GM12873 (cell line): ENCODE measurements around the gene CPNE7.

Experiments used
- TF ChIP-seq, protein P1 (sequence below): IDR thresholded peaks from 2 replicates; pipeline ENCODE4 v1.5.1; 2012; ENCODE audit warnings: low read depth, mild to moderate bottlenecking, moderate library complexity, low read length, control low read depth; ENCODE audit not compliant: insufficient read depth; ENCODE audit errors: missing control alignments

Gene CPNE7

DNA sequence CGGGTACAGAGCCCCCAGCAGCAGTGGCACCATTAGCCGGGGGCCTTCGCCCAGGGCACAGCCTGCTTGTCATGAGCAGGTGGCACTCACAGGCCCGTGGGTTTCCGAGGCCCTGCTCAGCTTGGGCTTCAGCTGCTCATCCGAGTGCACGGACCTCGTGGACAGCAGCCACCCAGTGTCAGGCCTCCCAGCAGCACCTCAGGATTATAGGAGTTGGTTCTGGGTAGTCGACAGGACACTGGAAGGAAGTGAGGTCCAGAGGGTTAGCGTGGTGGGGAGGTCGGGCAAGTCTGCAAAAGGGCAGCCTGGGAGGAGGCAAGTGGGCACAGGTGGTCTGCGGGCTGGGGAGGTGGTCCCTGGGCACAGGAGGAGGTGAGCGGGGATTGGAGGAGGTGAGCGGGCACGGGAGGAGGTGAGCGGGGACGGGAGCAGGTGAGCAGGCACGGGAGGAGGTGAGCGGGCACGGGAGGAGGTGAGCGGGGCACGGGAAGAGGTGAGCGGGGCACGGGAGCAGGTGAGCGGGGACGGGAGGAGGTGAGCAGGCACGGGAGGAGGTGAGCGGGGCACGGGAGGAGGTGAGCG is 5.1 kb upstream of the CPNE7 start:
- TF ChIP-seq, protein P1, sequence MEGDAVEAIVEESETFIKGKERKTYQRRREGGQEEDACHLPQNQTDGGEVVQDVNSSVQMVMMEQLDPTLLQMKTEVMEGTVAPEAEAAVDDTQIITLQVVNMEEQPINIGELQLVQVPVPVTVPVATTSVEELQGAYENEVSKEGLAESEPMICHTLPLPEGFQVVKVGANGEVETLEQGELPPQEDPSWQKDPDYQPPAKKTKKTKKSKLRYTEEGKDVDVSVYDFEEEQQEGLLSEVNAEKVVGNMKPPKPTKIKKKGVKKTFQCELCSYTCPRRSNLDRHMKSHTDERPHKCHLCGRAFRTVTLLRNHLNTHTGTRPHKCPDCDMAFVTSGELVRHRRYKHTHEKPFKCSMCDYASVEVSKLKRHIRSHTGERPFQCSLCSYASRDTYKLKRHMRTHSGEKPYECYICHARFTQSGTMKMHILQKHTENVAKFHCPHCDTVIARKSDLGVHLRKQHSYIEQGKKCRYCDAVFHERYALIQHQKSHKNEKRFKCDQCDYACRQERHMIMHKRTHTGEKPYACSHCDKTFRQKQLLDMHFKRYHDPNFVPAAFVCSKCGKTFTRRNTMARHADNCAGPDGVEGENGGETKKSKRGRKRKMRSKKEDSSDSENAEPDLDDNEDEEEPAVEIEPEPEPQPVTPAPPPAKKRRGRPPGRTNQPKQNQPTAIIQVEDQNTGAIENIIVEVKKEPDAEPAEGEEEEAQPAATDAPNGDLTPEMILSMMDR, result no peak

DNA sequence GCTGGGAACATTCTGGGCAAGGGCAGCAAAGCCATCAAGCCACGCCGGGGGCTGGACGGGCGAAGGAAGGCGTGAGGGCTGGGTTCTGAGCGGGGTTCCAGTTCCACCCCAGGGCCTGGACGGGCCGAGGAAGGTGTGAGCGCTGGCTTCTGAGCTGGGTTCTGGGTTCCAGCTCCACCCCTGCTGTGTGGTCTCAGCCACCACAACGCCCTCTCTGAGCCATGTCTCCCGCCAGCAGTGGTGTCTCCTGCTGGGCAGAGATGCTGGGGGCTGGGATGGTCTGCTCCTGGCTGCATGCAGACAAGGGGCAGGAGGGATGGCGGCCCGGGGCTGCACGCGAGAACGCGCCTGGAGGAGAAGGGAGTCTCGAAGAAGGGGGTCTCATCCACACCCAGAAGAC is 3.9 kb upstream of the CPNE7 start:
- TF ChIP-seq, protein P1, result no peak

DNA sequence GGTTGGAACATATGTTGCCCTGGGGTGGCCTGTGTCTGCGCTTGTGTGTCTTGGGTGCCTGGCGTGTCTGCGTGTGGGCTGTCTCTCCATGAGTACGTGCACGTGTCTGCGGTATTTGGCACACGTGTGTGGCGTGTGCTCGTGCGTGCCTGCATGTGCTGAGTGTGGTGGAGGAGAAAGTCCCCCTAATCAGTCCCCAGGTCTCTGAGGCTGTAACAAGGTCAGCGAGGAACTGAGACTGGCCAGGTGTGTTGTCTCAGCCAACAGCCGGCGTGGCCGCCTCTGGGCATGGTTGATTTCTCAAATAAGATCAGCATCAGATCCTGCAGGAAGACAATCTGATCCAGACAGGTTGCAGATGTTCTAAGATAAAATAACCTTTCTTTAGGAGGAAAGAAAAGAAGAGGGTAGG is 3.5 kb upstream of the CPNE7 start:
- TF ChIP-seq, protein P1, result no peak

DNA sequence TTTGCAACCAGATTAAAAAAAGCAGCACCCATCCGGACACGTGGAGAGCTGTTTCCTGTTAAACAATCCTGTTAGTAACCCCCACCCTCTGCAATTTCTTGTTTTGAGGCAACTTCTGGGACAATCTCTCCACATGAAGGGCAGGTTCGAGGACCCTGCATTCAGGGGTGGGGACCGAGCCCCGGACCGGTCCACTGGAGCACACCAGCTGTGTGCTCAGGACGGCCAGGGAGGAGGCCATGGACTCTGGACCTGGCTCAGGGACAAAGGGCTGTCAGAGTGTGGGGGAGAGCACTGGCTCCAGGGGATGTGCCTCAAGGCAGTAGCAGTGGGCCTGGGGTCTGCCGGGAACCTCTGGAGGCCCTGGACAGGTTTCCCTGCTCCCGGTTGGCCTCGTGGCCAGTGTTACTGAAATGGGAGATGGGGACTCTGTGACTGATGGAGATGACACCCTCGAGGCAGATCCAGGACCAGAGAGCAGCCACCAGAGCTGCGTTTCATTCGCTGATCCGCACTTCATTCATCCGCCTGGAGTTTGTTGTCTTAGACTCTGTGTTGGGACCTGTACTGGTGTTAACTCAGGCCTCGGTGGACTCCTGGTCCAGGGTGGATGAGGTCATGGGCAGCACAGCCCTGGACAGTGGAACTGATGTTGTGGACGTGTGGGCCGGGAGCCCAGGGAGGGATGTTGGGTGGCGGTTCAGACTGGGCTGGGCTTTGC is 2.9 kb upstream of the CPNE7 start:
- TF ChIP-seq, protein P1, result no peak

DNA sequence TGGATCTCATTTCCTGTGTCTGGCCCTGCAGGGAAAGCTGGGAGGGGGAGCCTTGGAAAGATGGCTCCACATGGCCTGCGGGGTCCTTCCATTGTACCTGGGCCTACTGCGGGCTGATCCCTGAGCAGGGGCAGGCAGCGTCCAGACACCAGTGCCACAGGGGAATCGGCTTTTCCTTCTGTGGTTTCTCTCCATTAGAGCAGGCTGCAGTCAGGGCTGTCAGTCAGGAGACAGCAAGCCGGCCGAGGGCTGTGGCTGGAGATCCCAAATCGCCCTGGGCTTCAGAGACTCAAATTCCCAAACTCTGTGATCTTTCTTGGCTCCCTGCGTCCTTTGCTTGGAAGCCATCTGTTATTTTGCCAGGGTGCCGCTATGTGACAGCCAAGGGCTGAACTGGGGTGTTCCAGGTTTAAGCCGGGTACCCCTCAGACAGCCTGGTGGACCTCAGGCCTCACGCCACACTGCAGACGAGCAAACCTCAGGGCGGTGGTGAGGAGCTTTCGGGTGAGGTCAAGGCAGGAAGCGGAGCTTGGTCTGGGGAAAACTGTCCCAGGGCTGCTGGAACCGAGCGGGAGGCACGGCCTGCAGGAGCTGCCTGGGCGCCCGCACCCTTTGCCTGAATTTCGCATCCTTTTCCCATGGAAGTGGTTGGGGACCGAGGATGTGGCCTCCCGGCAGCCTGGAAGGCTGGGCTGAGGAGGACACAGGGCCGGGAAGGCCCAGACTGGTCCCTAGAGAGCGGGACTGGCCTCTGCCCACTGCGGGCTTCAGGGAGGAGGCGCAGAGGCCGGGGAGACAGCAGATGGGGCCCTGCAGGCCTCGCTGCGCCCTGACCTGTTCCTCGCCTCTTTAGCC is 1.5 kb upstream of the CPNE7 start:
- TF ChIP-seq, protein P1, result no peak

DNA sequence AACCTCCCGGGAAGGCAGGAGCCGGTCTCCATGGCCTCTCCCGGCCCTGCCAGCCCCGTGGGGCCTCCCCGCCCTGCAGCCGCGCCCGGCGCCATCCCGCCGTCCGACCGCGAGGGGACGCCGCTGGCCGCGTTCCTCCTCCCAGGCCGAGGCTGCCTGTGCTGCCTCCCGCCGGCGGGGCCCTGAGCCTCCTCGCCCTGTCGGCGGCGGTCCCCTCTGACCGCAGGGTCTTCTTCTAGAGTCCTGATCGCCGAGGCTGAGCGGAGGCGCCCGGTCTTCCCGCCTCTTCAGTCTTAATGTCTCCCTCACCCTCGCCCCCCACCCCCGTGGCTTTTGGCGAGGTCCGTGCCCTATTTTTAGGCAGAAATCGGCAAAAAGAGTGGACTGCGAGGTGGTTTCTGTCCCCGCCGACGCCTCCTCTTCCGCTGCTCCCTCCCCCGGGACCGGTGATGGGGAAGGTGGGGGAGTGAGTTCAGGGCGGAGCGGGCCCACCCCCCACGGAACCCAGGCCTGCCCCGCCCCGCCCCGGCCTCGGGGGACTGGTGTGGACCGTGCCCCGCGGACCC is 794 bp upstream of the CPNE7 start:
- TF ChIP-seq, protein P1, result peak; percentile 77
